HFFc6 (cell line): ENCODE data around the gene PPM1M. TPM values are rescaled to one million over a fixed set of nuclear protein-coding genes. Genes with fewer than 3 reads are reported as not detected.
"Not testable (repeated sequence)": the region's sequence is repeated elsewhere in the genome, so short reads cannot be mapped to it uniquely, and the experiment has no call there.

Source experiments
- DNase-seq: peaks from one replicate; pipeline ENCODE4 v3.0.0-alpha.2; 2018
- H3K27ac Mint-ChIP-seq: 2 replicates; pipeline ENCODE4 v1.8.0; 2020; ENCODE audit warnings: mild to moderate bottlenecking, mixed read lengths
- H3K27me3 Mint-ChIP-seq: 2 replicates; pipeline ENCODE4 v1.8.0; 2021; ENCODE audit warnings: mild to moderate bottlenecking, moderate library complexity, mixed read lengths; ENCODE audit not compliant: insufficient read depth
- H3K36me3 Mint-ChIP-seq: 2 replicates; pipeline ENCODE4 v1.8.0; 2021; ENCODE audit warnings: low read depth, mixed read lengths
- H3K4me1 Mint-ChIP-seq: 2 replicates; pipeline ENCODE4 v1.8.0; 2020; ENCODE audit warnings: low read depth, mixed read lengths
- H3K4me3 Mint-ChIP-seq: 2 replicates; pipeline ENCODE4 v1.8.0; 2020; ENCODE audit warnings: mild to moderate bottlenecking, moderate library complexity, mixed read lengths
- H3K9me3 Mint-ChIP-seq: 2 replicates; pipeline ENCODE4 v1.8.0; 2020; ENCODE audit warnings: mild to moderate bottlenecking, mixed read lengths
- total RNA-seq, 6 experiments: library from RNA; stranded (reverse); fragmentation: NEBNext Ultra II Directional; extraction: Animal tissue kit (Norgen Biotek cat#: 25700); gene quantifications; 2 replicates in 1 of 6; 3 replicates in 5 of 6; pipeline ENCODE4 v1.2.3, GENCODE V29; 2021
- TF ChIP-seq, protein P1 (sequence below): fragments of 200-600 bp; sonication (generic); IDR thresholded peaks from 2 replicates; pipeline ENCODE4 v1.5.0; 2021; ENCODE audit warnings: antibody characterized with exemption, mild to moderate bottlenecking

PPM1M gene
- total RNA-seq, 6 experiments from 2014 or later: 20.8 to 23.4 (median 20.9) TPM

DNA sequence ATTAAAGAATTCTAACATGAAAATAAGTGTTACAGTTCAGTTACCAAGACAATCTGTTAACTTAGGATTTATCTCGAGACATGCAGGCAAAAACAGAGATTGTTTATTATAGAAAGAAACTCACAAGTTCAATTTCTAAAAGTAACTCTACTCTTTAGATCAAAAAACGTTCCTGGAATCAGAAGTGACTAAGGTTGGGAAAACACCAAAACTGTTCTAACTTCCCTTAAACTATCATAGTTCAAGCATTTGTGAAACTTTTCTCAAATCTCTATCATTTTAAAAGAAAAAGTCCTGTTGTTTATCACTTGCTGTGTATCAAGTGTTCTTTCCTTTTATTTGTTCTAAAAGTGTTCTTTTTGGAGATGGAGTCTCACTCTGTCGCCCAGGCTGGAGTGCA lies 24.2 kb downstream of the PPM1M start:
- Mint-ChIP-seq H3K4me1 (peaks cover 46% of the 10 kb centered on the region), H3K4me3 (no peak overlapping the region), H3K27ac (no peak overlapping the region), H3K36me3 (peaks cover 42% of the 10 kb centered on the region), H3K9me3 (no peaks in the 10 kb centered on the region), H3K27me3 (peaks cover 1% of the 10 kb centered on the region; the same call in 1 of the 2 replicates)
- TF ChIP-seq, protein P1, sequence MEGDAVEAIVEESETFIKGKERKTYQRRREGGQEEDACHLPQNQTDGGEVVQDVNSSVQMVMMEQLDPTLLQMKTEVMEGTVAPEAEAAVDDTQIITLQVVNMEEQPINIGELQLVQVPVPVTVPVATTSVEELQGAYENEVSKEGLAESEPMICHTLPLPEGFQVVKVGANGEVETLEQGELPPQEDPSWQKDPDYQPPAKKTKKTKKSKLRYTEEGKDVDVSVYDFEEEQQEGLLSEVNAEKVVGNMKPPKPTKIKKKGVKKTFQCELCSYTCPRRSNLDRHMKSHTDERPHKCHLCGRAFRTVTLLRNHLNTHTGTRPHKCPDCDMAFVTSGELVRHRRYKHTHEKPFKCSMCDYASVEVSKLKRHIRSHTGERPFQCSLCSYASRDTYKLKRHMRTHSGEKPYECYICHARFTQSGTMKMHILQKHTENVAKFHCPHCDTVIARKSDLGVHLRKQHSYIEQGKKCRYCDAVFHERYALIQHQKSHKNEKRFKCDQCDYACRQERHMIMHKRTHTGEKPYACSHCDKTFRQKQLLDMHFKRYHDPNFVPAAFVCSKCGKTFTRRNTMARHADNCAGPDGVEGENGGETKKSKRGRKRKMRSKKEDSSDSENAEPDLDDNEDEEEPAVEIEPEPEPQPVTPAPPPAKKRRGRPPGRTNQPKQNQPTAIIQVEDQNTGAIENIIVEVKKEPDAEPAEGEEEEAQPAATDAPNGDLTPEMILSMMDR: no peak
- DNase-seq: no peak

DNA sequence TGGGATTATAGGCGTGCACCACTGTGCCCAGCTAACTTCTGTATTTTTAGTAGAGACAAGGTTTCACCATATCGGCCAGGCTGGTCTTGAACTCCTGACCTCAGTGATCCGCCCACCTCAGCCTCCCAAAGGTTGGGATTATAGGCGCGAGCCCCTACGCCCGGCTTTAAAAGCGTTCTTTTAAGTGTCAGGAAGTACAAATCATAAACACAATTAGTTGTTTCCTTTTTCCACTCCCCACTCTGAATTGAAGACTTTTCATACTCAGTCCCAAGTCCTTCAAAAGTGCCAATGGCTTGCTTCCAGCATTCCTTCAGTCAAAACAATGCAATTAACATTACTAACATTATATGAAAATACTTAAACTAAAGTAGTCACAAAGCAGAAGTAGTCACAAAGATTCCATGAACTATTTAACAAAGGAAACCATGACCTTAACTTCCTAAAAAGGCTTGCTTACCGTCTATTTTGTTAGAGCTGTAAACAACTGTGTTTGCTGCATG lies 24.7 kb downstream of the PPM1M start:
- Mint-ChIP-seq H3K9me3 (no peaks in the 10 kb centered on the region), H3K36me3 (peaks cover 42% of the 10 kb centered on the region), H3K27ac (peak overlapping the region; percentile 22), H3K4me1 (peaks cover 50% of the 10 kb centered on the region), H3K4me3 (no peak overlapping the region), H3K27me3 (no peaks in the 10 kb centered on the region; the same call in 1 of the 2 replicates)
- TF ChIP-seq, protein P1: no peak
- DNase-seq: no peak

DNA sequence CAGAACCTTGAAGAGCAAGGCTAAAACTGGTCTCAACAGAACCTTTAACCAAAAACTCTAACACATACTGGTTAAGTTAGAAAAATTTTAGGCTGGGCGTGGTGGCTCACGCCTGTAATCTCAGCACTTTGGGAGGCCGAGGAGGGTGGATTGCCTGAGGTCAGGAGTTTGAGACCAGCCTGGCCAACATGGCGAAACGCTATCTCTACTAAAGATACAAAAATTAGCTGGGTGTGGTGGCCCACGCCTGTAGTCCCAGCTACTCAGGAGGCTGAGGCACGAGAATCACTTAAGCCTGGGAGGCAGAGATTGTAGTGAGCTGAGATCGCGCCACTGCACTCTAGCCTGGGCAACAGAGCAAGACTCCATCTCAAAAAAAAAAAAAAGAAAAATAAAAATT lies 26.6 kb downstream of the PPM1M start:
- H3K36me3 Mint-ChIP-seq: peaks cover 38% of the 10 kb centered on the region
- H3K27me3 Mint-ChIP-seq, H3K4me3 Mint-ChIP-seq, DNase-seq, H3K9me3 Mint-ChIP-seq: not testable (repeated sequence)
- peak overlapping the region; percentile 16; the same call in 1 of the 2 replicates for H3K27ac Mint-ChIP-seq
- H3K4me1 Mint-ChIP-seq: peaks cover 65% of the 10 kb centered on the region

DNA sequence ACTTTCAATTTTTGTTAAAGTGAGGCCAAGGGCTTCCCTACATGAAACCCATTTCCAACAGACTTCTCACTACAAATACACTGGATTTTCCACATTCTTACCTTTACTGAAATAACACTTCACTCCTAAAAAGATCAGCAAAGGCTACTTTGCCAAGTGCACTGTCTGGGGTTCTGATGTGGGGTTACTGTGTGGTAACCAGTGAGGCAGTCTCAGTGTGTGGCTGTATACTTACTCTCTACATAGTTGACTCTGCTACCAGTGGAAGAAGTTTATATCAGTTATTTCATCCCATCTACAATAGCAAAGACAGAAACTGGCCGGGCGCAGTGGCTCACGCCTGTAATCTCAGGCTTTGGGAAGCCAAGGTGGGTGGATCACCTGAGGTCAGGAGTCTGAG lies 27.3 kb downstream of the PPM1M start:
- Mint-ChIP-seq H3K27ac (peak overlapping the region; percentile 51; the same call in 1 of the 2 replicates), H3K4me3 (no peak overlapping the region), H3K36me3 (peaks cover 39% of the 10 kb centered on the region), H3K27me3 (no peaks in the 10 kb centered on the region), H3K9me3 (no peaks in the 10 kb centered on the region), H3K4me1 (peaks cover 58% of the 10 kb centered on the region)
- TF ChIP-seq, protein P1: no peak
- DNase-seq: no peak

DNA sequence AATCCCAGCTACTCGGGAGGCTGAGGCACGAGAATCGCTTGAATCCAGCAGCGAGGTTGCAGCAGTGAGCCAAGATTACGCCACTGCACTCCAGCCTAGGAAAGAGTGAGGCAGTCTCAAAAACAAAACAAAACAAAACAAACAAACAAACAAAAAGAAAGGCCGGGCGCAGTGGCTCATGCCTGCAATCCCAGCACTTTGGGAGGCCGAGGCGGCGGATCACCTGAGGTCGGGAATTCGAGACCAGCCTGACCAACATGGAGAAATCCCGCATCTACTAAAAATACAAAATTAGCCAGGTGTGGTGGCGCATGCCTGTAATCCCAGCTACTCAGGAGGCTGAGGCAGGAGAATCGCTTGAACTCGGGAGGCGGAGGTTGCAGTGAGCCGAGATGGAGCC lies 29.2 kb downstream of the PPM1M start:
- not testable (repeated sequence) for H3K9me3 Mint-ChIP-seq, DNase-seq, H3K27me3 Mint-ChIP-seq, H3K27ac Mint-ChIP-seq, H3K4me3 Mint-ChIP-seq
- Mint-ChIP-seq H3K4me1 (peaks cover 70% of the 10 kb centered on the region), H3K36me3 (peaks cover 36% of the 10 kb centered on the region)

DNA sequence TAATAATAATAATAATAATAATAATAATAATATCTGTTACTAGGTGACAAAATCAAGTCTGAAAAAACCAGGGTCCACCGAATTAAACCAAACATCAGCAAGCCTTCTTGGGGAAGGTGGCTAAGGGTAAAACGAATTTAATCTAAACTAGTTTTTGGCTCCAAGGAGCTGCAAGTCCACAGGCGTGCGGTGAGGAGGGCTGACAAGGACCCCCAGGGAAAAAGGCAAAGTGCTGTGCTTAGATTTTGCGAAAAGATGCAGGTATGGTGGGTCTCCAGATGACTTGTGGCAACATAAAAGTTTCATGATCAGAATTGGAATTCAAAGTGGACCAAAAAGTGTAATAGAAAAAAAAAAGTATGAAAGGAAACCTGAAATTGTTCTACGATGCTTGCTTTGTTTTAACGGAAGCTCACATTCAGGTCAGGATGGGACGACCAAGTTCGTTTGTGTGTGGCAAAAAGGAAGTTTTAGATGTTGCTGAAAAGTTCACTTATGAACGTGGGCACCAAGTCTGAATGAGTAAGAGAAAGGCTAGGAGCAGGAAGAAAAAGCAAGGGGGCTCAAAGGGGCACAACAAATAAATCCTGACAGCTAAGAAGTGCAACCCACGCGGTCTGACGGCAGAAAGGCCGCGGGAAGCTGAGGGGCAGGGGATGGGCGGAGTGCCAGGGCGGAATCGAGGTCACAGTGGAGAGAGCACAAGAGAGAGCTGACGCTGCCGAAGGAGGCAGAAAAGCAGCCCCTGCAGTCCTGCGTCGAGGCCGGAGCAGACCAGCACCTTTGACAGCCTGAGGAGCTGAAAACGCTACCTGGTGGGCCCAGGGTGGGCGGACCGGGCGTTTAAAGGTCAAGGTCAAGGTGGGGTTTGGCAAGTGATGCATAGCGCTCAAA lies 31.8 kb downstream of the PPM1M start:
- Mint-ChIP-seq H3K9me3 (no peaks in the 10 kb centered on the region), H3K27me3 (peaks cover 4% of the 10 kb centered on the region; the same call in 1 of the 2 replicates), H3K4me1 (peaks cover 67% of the 10 kb centered on the region), H3K36me3 (peaks cover 36% of the 10 kb centered on the region), H3K27ac (peak overlapping the region; percentile 95), H3K4me3 (peak overlapping the region; percentile 97)
- peak; percentile 48 for DNase-seq
- TF ChIP-seq, protein P1: no peak; the same call in 1 of the 2 replicates
